RPMI7951 (cell line): Measurements from ENCODE around the gene MGAT3. TPM values are rescaled to one million over a fixed set of nuclear protein-coding genes. Genes with fewer than 3 reads are reported as not detected.

Experiments used
- DNase-seq: peaks from one replicate; pipeline ENCODE4 v3.0.0-alpha.2; 2012; ENCODE audit warnings: low read depth
- total RNA-seq: library from RNA; depleted of rRNA; stranded (reverse); fragments of >200 nt; shearing (Covaris generic); gene quantifications from 2 replicates; pipeline ENCODE4 v1.2.3, GENCODE V29; 2014

The MGAT3 gene
- total RNA-seq, 1 experiment from 2014 or later = not detected

DNA sequence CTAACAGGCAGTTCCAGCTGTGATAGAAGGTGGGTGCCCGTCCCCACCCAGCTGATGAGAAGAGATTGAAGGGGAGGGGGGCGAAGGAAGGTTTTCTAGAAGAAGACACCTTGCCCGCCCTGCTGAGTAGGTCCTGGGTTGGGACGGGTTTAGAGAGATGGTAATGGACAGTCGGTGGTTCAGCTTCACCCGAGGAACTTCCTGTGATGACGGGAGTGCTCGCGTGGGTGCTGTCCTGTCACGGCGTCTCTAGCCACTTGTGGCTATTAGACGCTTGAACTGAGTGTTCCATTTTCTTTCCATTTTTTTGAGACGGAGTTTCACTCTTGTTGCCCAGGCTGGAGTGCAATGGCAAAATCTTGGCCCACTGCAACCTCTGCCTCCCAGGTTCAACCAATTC lies 27.6 kb upstream of the MGAT3 start:
- DNase-seq = no peak

- no peak for DNase-seq
Observed at GRCh38 chr22:39429916-39430575, 26.8 kb upstream of the MGAT3 start.

- no peak for DNase-seq
Observed at GRCh38 chr22:39430576-39431150, 26.1 kb upstream of the MGAT3 start.

GRCh38 chr22:39431216-39431801 lies 25.5 kb upstream of the MGAT3 start:
- DNase-seq = no peak

DNA sequence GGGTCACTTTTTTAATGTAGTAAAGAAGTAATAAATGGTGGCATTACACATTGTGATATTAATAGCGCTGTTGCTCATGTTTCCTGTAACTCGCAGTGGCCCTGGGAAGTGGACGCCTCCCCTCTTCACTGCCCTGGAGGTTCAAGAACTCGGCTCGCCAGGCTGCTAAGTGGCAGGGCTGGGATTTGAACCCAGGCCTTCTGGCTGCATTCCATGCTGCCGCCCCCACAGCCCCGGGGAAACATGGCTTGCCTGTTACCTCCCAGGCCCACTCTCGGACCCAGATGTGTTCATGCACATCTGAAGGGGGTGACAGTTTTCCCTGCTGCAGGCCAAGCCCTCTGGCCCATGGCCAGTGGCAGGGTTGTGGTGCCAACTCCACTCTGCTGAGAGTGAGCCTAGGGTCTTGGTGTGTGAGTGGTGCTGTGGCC lies 25.0 kb upstream of the MGAT3 start:
- DNase-seq = no peak

GRCh38 chr22:39432361-39432811 lies 24.4 kb upstream of the MGAT3 start:
- no peak for DNase-seq

DNA sequence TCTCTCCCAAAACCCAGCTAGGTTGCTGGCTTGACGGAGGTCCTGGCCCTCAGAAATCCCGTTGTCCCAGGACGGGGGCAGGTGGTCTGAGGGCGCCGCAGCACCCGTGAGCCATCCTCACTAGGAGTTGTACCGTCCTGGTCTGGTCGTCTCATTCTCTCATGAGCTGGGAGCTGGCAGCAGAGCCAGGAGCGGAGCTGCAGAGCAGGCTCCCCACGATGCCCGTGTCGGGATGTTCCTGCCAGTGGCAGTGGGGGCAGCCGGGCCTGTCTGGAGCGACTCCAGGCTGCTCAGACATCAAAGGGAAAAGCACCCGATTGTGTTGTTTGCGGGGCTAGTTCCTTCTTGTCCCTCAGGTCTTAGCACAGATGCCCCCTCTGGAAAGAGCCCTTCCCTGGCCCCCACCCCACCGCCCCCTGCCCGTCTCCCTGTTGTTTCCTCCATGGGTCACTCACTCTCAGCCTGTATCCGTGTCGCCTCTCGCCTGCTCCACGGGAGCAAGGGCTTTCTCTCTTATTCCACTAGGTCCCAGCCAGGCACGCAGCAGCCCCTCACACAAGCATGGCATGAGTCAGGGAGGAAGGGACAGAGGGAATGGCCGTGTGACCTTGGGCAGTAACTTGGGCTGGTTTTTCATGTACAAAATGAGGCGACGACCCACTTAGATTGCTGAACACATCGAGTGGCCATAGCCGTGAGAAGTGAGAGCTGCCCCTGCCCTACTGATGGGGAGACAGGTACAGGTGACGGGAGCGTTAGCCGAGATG lies 23.2 kb upstream of the MGAT3 start:
- no peak for DNase-seq

GRCh38 chr22:39434243-39434653 lies 22.6 kb upstream of the MGAT3 start:
- DNase-seq = no peak

DNA sequence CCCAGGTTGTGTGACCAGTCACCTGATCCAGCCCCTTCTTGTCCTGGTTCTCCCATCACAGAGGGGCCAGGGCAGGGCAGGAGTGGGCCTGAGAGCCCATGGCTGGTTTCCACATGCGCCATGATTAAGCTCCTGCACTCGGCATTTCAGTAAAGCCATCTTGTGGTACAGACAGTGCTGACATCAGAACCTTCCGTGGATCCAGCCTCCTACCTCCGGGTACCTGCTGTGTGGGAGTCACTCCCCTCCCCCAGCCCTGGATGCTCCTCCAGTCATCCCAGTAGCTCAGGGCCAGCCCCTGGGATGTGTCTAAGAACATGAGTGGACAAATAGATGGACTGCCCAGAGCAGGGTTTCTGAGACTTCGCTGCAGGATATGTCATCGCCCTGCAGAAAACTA lies 22.1 kb upstream of the MGAT3 start:
- DNase-seq = no peak

DNA sequence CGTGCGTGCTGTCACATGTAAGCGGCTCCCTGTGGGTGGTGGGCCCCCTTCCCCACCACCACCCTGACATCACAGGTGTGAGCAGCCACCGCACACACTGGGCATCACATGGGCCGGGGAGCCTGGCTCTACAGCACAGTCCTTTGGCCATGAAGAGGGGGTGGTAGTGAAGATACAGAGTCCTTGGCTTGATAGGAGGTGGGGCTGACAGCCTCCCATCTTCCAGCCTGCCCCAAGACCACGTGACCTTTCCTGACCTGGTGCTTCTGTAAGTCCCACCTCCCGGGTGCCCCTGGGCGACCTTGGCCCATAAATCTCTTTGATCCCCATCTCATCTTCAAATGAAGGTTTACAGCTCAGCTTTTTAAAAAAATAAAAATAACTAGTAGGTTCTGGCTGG lies 21.2 kb upstream of the MGAT3 start:
- no peak for DNase-seq

DNA sequence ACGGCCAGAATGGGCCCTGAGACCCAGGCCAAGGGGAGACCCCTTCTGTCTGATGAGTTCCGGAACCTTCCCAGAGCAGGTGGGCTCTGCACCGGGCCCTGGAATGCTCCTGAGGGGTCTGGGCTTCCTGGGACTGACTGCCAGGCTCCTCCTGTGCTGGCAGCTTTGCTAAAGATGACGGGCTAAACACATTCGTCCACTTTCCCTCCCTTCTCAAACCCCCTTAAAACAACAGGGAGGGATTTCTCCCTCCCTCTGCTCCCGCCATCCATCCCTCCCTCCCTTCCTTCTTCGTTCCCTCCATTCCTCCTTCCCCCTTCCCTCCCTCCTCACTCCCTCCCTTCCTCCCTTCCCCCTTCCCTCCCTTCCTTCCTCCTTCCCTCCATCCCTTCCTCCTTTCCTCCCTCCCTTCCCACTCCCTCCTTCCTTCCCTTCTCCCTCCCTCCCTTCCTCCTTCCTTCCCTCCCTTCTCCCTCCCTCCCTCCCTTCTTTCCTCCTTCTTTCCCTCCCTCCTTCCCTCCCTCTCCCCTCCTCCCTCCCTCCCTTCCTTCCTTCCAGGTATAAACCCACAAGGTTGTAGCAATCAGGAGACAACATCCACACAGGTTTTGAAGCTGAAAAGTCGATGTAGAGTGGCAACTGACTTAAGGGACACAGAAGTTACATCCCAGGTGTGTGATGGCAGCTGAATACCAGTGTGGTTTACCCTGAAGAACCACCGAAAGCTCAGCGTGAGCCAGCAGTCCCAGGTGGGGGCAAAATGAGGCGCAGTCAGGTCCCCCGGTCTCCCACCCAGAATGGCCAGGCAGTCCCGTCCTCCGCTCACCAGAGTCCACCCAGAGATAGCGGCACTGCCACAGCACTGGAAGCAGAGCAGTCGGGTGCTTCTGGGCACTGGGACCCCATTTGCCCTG lies 18.8 kb upstream of the MGAT3 start:
- DNase-seq = no peak

DNA sequence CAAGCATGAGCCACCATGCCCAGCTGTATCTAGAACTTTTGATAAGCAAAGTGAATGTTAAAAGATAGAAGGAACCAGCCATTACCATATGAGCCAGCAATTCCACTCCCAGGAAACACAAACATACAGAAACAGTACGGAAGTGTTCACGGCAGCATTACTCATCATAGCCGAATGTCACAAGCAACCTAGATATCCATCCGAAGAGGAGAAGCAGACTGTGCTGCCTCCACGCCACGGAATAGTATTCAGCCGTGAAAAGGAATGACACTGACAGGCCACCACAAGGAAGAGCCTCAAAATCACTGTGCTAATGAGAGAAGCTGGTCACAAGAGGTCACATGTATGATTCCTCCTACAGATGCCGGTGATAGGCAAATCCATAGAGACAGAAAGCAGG lies 17.6 kb upstream of the MGAT3 start:
- peak; percentile 40 for DNase-seq

DNA sequence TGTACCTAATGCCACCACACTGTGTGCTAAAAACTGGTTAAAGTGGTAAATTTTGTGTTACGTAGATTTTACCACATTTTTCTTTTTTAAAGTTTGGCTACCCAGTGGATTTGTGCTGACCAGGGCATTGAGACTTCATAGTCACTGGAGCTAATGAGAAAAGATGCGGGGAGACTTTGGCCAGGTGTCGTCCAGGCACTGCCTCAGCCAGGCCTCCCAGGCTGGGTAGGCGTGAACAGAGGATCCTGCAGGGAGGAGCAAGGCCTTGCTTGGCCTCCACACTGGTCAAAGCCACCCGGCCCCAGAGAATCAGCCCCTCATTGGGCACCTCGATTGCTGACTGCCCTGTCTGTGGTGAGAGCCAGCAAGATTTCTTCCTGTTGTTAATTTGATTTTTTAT lies 13.4 kb upstream of the MGAT3 start:
- no peak for DNase-seq

DNA sequence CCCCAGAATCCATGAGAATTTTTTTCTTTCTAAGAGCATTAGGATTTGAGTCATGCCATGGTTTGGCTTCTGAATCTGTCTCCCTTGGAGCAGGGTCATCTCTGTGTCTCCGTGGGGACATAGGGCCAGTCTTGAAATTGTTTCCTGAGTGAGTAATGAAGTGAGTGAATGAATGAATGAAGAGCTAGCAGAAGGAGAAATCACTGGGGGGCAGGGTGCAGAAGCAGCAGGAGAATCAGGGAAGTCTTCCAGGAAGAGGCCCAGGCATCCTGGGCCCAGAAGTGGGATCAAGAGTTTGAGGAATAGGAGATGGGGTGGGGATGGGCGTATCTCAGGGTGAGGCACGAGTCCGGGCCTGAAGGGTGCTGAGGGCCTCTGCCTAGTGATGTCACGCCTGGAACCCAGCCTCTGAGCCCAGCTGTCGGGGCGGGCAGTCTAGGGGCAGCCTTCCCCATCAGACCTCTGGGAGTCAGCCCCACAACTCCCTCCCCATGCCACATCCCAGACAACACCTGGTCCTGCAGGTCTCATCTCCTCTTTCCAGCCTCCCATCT lies 12.5 kb upstream of the MGAT3 start:
- DNase-seq = no peak

- no peak for DNase-seq
Observed at GRCh38 chr22:39444937-39445465, 11.8 kb upstream of the MGAT3 start.

DNA sequence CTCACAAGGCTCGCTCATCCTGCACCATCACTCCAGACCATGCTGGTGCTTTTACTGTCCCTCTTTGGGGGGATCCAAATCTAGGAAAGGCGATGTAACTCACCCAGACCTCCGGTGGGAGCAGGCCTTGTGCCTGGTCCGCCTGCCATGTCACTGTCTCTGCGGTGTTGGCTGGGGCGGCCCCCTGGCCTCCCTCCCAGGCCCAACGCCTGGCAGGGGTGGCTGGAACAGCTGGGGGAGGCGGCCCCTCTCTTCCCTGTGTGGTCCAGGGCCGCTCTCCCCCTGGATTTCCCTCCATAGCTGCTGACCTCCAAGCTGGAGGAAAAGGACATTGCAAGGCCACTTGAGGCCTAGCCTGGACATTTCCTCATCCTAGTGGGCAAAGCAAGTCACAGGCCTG lies 11.1 kb upstream of the MGAT3 start:
- no peak for DNase-seq

GRCh38 chr22:39446239-39446721 lies 10.5 kb upstream of the MGAT3 start:
- DNase-seq = no peak

- no peak for DNase-seq
Observed at GRCh38 chr22:39448205-39449054, 8.4 kb upstream of the MGAT3 start.

GRCh38 chr22:39449708-39450107 lies 7.1 kb upstream of the MGAT3 start:
- no peak for DNase-seq
